ENCODE measurements around the gene ASPM.
"Not testable (repeated sequence)": the region's sequence is repeated elsewhere in the genome, so short reads cannot be mapped to it uniquely, and the experiment has no call there.

The ASPM gene

DNA sequence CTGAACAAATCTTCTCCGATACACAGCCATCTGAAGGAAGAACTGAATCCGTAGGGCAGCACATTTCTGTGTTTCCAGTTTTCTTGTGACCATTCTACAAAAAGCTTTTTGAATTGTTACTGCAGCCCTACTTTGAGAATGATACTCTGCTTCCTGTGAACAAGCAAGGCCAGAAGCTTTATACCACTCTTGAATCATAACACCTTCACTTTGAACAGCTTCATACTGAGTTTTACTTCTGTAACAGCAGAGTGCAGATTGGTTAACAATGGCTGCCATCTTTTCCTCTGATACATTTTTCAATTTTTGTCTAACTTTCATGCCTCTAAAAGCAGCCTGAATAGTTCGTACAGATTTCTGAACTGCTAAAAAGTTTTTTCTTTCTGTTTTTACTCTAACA is 45.8 kb downstream of the ASPM start:
- H3K36me3 ChIP-seq (replicated peaks; ENCODE audit: insufficient read depth, low read length) = peaks cover 5% of the 10 kb centered on the region; the same call in 1 of the 2 replicates
- H3K27me3 ChIP-seq (replicated peaks; ENCODE audit: insufficient read depth, low read length) = no peaks in the 10 kb centered on the region
- H3K9me2 ChIP-seq (replicated peaks; ENCODE audit: insufficient read depth, low read length) = no peaks in the 10 kb centered on the region
- TF ChIP-seq EZH2phosphoT487 (IDR thresholded peaks at IDR 0.05; ENCODE audit: low read length) (no peak), EZH2 (optimal IDR thresholded peaks at IDR 0.05; ENCODE audit: low read depth, low read length) (no peak)
- TF ChIP-seq, protein P1, sequence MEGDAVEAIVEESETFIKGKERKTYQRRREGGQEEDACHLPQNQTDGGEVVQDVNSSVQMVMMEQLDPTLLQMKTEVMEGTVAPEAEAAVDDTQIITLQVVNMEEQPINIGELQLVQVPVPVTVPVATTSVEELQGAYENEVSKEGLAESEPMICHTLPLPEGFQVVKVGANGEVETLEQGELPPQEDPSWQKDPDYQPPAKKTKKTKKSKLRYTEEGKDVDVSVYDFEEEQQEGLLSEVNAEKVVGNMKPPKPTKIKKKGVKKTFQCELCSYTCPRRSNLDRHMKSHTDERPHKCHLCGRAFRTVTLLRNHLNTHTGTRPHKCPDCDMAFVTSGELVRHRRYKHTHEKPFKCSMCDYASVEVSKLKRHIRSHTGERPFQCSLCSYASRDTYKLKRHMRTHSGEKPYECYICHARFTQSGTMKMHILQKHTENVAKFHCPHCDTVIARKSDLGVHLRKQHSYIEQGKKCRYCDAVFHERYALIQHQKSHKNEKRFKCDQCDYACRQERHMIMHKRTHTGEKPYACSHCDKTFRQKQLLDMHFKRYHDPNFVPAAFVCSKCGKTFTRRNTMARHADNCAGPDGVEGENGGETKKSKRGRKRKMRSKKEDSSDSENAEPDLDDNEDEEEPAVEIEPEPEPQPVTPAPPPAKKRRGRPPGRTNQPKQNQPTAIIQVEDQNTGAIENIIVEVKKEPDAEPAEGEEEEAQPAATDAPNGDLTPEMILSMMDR (IDR thresholded peaks at IDR 0.05; ENCODE audit: low read length) = no peak
- no peak overlapping the region for H2AFZ ChIP-seq (ENCODE audit: low read length)
- H3K4me2 ChIP-seq (ENCODE audit: low read depth, low read length) = no peak overlapping the region
- no peaks in the 10 kb centered on the region for H3K4me1 ChIP-seq (ENCODE audit: low read length)
- no peaks in the 10 kb centered on the region for H3K79me2 ChIP-seq (ENCODE audit: low read length)
- no peak overlapping the region for H3K9ac ChIP-seq (ENCODE audit: low read length)
- H3K27ac ChIP-seq (ENCODE audit: low read length) = no peak overlapping the region
- H3K9me3 ChIP-seq (replicated peaks; ENCODE audit: insufficient read depth, low read length) = no peaks in the 10 kb centered on the region
- H4K20me1 ChIP-seq (ENCODE audit: insufficient read depth, low read length) = no peaks in the 10 kb centered on the region
- DNase-seq = no peak
- no peaks in the 10 kb centered on the region for H3F3A ChIP-seq (ENCODE audit: insufficient read depth, low read length)
- no peak overlapping the region for H3K4me3 ChIP-seq (ENCODE audit: low read length)

DNA sequence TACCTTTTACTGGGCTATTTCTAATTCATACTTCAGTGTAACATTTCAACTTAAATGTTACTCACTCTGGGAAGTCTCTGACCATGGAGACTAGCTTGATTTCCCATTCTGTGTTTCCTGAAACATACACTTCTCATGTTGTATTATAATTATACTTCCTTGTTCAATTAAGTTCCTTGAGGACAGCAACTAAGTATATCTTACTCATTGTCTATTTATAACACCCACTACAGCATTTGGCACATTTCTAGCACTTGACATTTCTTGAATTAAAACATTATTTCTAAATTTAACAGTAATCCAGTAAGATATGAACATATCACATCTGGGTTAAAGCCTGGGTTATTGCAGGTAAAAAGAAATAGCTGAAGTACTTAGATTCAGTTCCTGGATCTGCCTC is 47.0 kb downstream of the ASPM start:
- Histone ChIP-seq H2AFZ (ENCODE audit: low read length) (no peak overlapping the region), H3K4me3 (ENCODE audit: low read length) (no peak overlapping the region), H3K9me2 (replicated peaks; ENCODE audit: insufficient read depth, low read length) (no peaks in the 10 kb centered on the region), H3K4me2 (ENCODE audit: low read depth, low read length) (no peak overlapping the region), H3K9me3 (replicated peaks; ENCODE audit: insufficient read depth, low read length) (no peaks in the 10 kb centered on the region), H3K27ac (ENCODE audit: low read length) (no peak overlapping the region), H3K9ac (ENCODE audit: low read length) (no peak overlapping the region), H4K20me1 (ENCODE audit: insufficient read depth, low read length) (no peaks in the 10 kb centered on the region), H3K27me3 (replicated peaks; ENCODE audit: insufficient read depth, low read length) (no peaks in the 10 kb centered on the region), H3K4me1 (ENCODE audit: low read length) (no peaks in the 10 kb centered on the region), H3F3A (ENCODE audit: insufficient read depth, low read length) (no peaks in the 10 kb centered on the region), H3K79me2 (ENCODE audit: low read length) (no peaks in the 10 kb centered on the region), H3K36me3 (replicated peaks; ENCODE audit: insufficient read depth, low read length) (peaks cover 5% of the 10 kb centered on the region; the same call in 1 of the 2 replicates)
- DNase-seq = no peak
- TF ChIP-seq EZH2phosphoT487 (IDR thresholded peaks at IDR 0.05; ENCODE audit: low read length) (no peak), EZH2 (optimal IDR thresholded peaks at IDR 0.05; ENCODE audit: low read depth, low read length) (no peak)
- TF ChIP-seq, protein P1 (IDR thresholded peaks at IDR 0.05; ENCODE audit: low read length) = no peak

DNA sequence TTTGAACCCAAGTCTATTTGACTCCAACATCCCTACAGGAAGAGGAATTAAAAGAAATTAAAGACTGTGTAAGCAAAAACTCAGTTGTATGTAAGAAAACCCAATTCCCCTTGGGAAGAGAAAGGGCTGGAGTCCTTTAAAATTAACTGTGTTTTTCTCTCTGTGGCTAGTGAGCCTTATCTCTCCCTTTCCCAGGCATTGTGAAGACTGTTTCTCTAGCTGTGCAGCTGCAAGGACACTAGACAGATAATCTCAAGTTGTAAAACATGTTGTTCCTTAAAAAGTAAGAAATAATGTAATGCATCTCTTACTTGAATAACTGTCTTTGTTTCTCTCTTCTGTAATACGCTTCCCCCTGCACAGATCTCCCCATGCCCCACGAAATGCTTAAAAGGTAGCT is 49.5 kb downstream of the ASPM start:
- H3K4me1 ChIP-seq (ENCODE audit: low read length); H3K9me3 ChIP-seq (replicated peaks; ENCODE audit: insufficient read depth, low read length); H3K27me3 ChIP-seq (replicated peaks; ENCODE audit: insufficient read depth, low read length); H3K36me3 ChIP-seq (replicated peaks; ENCODE audit: insufficient read depth, low read length); H4K20me1 ChIP-seq (ENCODE audit: insufficient read depth, low read length); H3K4me2 ChIP-seq (ENCODE audit: low read depth, low read length); H3K27ac ChIP-seq (ENCODE audit: low read length); H3K9me2 ChIP-seq (replicated peaks; ENCODE audit: insufficient read depth, low read length); H3K79me2 ChIP-seq (ENCODE audit: low read length); H3F3A ChIP-seq (ENCODE audit: insufficient read depth, low read length); DNase-seq; H3K4me3 ChIP-seq (ENCODE audit: low read length); H2AFZ ChIP-seq (ENCODE audit: low read length); H3K9ac ChIP-seq (ENCODE audit: low read length): not testable (repeated sequence)

DNA sequence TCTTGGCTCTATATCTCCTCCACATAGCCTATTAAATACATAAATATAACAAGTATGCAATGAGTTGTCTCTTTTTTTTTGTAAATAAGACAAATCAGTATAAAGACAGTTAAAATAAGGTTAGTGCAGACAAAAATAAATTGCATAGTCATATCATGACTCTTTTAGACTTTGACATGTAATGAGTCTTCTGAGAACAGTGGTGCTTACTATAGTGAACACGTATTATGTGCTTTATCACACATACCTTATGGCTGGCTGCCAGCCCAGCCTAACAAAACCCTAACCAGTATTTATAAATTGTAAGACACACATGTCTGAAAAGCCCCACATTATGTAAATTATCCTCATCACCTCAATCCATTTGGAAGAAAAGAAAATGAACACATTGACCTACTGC is 50.3 kb downstream of the ASPM start:
- H3K4me1 ChIP-seq (ENCODE audit: low read length) = no peaks in the 10 kb centered on the region
- no peaks in the 10 kb centered on the region for H4K20me1 ChIP-seq (ENCODE audit: insufficient read depth, low read length)
- no peaks in the 10 kb centered on the region for H3K9me3 ChIP-seq (replicated peaks; ENCODE audit: insufficient read depth, low read length)
- no peak overlapping the region for H3K27ac ChIP-seq (ENCODE audit: low read length)
- no peak overlapping the region for H3K9ac ChIP-seq (ENCODE audit: low read length)
- no peaks in the 10 kb centered on the region for H3K79me2 ChIP-seq (ENCODE audit: low read length)
- H3K27me3 ChIP-seq (replicated peaks; ENCODE audit: insufficient read depth, low read length) = no peaks in the 10 kb centered on the region
- no peak for TF ChIP-seq EZH2 (optimal IDR thresholded peaks at IDR 0.05; ENCODE audit: low read depth, low read length)
- TF ChIP-seq EZH2phosphoT487 (IDR thresholded peaks at IDR 0.05; ENCODE audit: low read length) = no peak
- TF ChIP-seq, protein P1 (IDR thresholded peaks at IDR 0.05; ENCODE audit: low read length) = no peak
- H3K9me2 ChIP-seq (replicated peaks; ENCODE audit: insufficient read depth, low read length) = no peaks in the 10 kb centered on the region
- H3K4me3 ChIP-seq (ENCODE audit: low read length) = no peak overlapping the region
- H3K4me2 ChIP-seq (ENCODE audit: low read depth, low read length) = no peak overlapping the region
- no peaks in the 10 kb centered on the region for H3F3A ChIP-seq (ENCODE audit: insufficient read depth, low read length)
- peaks cover 5% of the 10 kb centered on the region; the same call in 1 of the 2 replicates for H3K36me3 ChIP-seq (replicated peaks; ENCODE audit: insufficient read depth, low read length)
- no peak for DNase-seq
- H2AFZ ChIP-seq (ENCODE audit: low read length) = no peak overlapping the region
